ENCODE measurements around the gene THRB. TPM values are rescaled to one million over a fixed set of nuclear protein-coding genes. Genes with fewer than 3 reads are reported as not detected.

The THRB gene
- total RNA-seq, 4 donors from 2014 or later, result 19.8 to 25.8 (median 23.4) TPM

- intact Hi-C loops (cut with DNase I; ENCODE audit: low total_unique reads), result no loop called here
- H3K4me3 ChIP-seq (ENCODE audit: low read depth, poor library complexity, severe bottlenecking), result no peak overlapping the region
- WGBS, 2 donors, result 88 to 90% methylated on average over 7 of the region's 7 CpGs
- no peak for DNase-seq (ENCODE audit: low spot score in 2 of 2)
- TF ChIP-seq CTCF (IDR thresholded peaks at IDR 0.05) (no peak), POLR2A (IDR thresholded peaks at IDR 0.05) (no peak)
Observed at GRCh38 chr3:24451461-24452099, 43.1 kb downstream of the THRB start.

GRCh38 chr3:24450160-24450907 is 44.3 kb downstream of the THRB start:
- intact Hi-C loops (cut with DNase I; ENCODE audit: low total_unique reads), result no loop called here
- TF ChIP-seq CTCF (IDR thresholded peaks at IDR 0.05), result no peak
- TF ChIP-seq POLR2A (IDR thresholded peaks at IDR 0.05), result no peak
- WGBS, 2 donors, result 80 to 83% methylated on average over 5 of the region's 5 CpGs
- DNase-seq (ENCODE audit: low spot score in 2 of 2), result no peak
- H3K4me3 ChIP-seq (ENCODE audit: low read depth, poor library complexity, severe bottlenecking), result no peak overlapping the region

- 96 to 99% methylated on average over 6 of the region's 6 CpGs for WGBS, 2 donors
- intact Hi-C loops (cut with DNase I; ENCODE audit: low total_unique reads), result no loop called here
- TF ChIP-seq POLR2A (IDR thresholded peaks at IDR 0.05), result no peak
- TF ChIP-seq CTCF (IDR thresholded peaks at IDR 0.05), result no peak
- H3K4me3 ChIP-seq (ENCODE audit: low read depth, poor library complexity, severe bottlenecking), result no peak overlapping the region
- DNase-seq (ENCODE audit: low spot score in 2 of 2), result no peak
Observed at GRCh38 chr3:24447836-24448235, 46.8 kb downstream of the THRB start.

- no peak for TF ChIP-seq CTCF (IDR thresholded peaks at IDR 0.05)
- no peak for TF ChIP-seq POLR2A (IDR thresholded peaks at IDR 0.05)
- DNase-seq (ENCODE audit: low spot score in 2 of 2), result no peak
- 87 to 89% methylated on average over 1 of the region's 1 CpG for WGBS, 2 donors
- no peak overlapping the region for H3K4me3 ChIP-seq (ENCODE audit: low read depth, poor library complexity, severe bottlenecking)
- intact Hi-C loops (cut with DNase I; ENCODE audit: low total_unique reads), result no loop called here
Observed at GRCh38 chr3:24446032-24446431, 48.6 kb downstream of the THRB start.

GRCh38 chr3:24443476-24443875 is 51.2 kb downstream of the THRB start:
- TF ChIP-seq CTCF (IDR thresholded peaks at IDR 0.05) (no peak), POLR2A (IDR thresholded peaks at IDR 0.05) (no peak)
- DNase-seq (ENCODE audit: low spot score in 2 of 2), result no peak
- no peak overlapping the region for H3K4me3 ChIP-seq (ENCODE audit: low read depth, poor library complexity, severe bottlenecking)
- intact Hi-C loops (cut with DNase I; ENCODE audit: low total_unique reads), result no loop called here
- WGBS, 2 donors, result 0 to 54% methylated on average over 1 of the region's 1 CpG
